Nephron progenitor cell (in vitro differentiated cells): Measurements from ENCODE around the gene EPHA5.

Source experiments
- DNase-seq: peaks from one replicate; pipeline ENCODE4 v3.0.0; 2021
- H3K27ac Mint-ChIP-seq: 2 replicates; pipeline ENCODE4 v1.8.0; 2021; ENCODE audit warnings: mild to moderate bottlenecking, moderate library complexity, mixed read lengths
- H3K27me3 Mint-ChIP-seq: 2 replicates; pipeline ENCODE4 v1.8.0; 2021; ENCODE audit warnings: mild to moderate bottlenecking, low read depth, mixed read lengths; ENCODE audit not compliant: poor library complexity
- H3K36me3 Mint-ChIP-seq: 2 replicates; pipeline ENCODE4 v1.8.0; 2021; ENCODE audit warnings: low read depth, mixed read lengths
- H3K4me1 Mint-ChIP-seq: 2 replicates; pipeline ENCODE4 v1.8.0; 2021; ENCODE audit warnings: mixed read lengths
- H3K4me3 Mint-ChIP-seq: 2 replicates; pipeline ENCODE4 v1.8.0; 2021; ENCODE audit warnings: mild to moderate bottlenecking, moderate library complexity, mixed read lengths
- H3K9me3 Mint-ChIP-seq: 2 replicates; pipeline ENCODE4 v1.8.0; 2021; ENCODE audit warnings: mild to moderate bottlenecking, moderate library complexity, mixed read lengths
- CTCF ChIP-seq: fragments of 200-600 bp; sonication (generic); IDR thresholded peaks from 2 replicates; pipeline ENCODE4 v1.5.0; 2021; ENCODE audit warnings: antibody characterized with exemption

The EPHA5 gene

GRCh38 chr4:65515646-65516045 lies 154.6 kb downstream of the EPHA5 start:
- H3K27ac Mint-ChIP-seq, result no peak overlapping the region
- no peak for DNase-seq
- H3K4me3 Mint-ChIP-seq, result no peak overlapping the region
- no peaks in the 10 kb centered on the region for H3K4me1 Mint-ChIP-seq
- no peaks in the 10 kb centered on the region for H3K27me3 Mint-ChIP-seq
- TF ChIP-seq CTCF, result no peak
- peaks cover 6% of the 10 kb centered on the region for H3K9me3 Mint-ChIP-seq
- no peaks in the 10 kb centered on the region for H3K36me3 Mint-ChIP-seq

GRCh38 chr4:65510976-65511375 lies 159.3 kb downstream of the EPHA5 start:
- no peak overlapping the region for H3K27ac Mint-ChIP-seq
- no peak for TF ChIP-seq CTCF
- no peaks in the 10 kb centered on the region for H3K36me3 Mint-ChIP-seq
- H3K9me3 Mint-ChIP-seq, result peaks cover 4% of the 10 kb centered on the region
- no peaks in the 10 kb centered on the region for H3K27me3 Mint-ChIP-seq
- no peaks in the 10 kb centered on the region for H3K4me1 Mint-ChIP-seq
- no peak overlapping the region for H3K4me3 Mint-ChIP-seq
- DNase-seq, result no peak

GRCh38 chr4:65508168-65508567 lies 162.1 kb downstream of the EPHA5 start:
- Mint-ChIP-seq H3K4me1 (no peaks in the 10 kb centered on the region), H3K4me3 (no peak overlapping the region), H3K36me3 (no peaks in the 10 kb centered on the region), H3K27me3 (no peaks in the 10 kb centered on the region), H3K27ac (no peak overlapping the region), H3K9me3 (peaks cover 4% of the 10 kb centered on the region)
- DNase-seq, result no peak
- TF ChIP-seq CTCF, result no peak

GRCh38 chr4:65502131-65502701 lies 168.1 kb downstream of the EPHA5 start:
- no peak overlapping the region for H3K27ac Mint-ChIP-seq
- no peak for TF ChIP-seq CTCF
- no peaks in the 10 kb centered on the region for H3K36me3 Mint-ChIP-seq
- peaks cover 4% of the 10 kb centered on the region for H3K9me3 Mint-ChIP-seq
- H3K4me1 Mint-ChIP-seq, result no peaks in the 10 kb centered on the region
- no peaks in the 10 kb centered on the region for H3K27me3 Mint-ChIP-seq
- no peak overlapping the region for H3K4me3 Mint-ChIP-seq
- DNase-seq, result no peak

- Mint-ChIP-seq H3K27ac (no peak overlapping the region), H3K4me3 (no peak overlapping the region), H3K36me3 (no peaks in the 10 kb centered on the region), H3K27me3 (no peaks in the 10 kb centered on the region), H3K9me3 (no peaks in the 10 kb centered on the region), H3K4me1 (no peaks in the 10 kb centered on the region)
- no peak for TF ChIP-seq CTCF
- no peak for DNase-seq
These were observed 171.7 kb downstream of the EPHA5 start for GRCh38 chr4:65498606-65499005.

GRCh38 chr4:65495439-65495838 lies 174.8 kb downstream of the EPHA5 start:
- Mint-ChIP-seq H3K27me3 (no peaks in the 10 kb centered on the region), H3K27ac (no peak overlapping the region), H3K9me3 (no peaks in the 10 kb centered on the region), H3K4me3 (no peak overlapping the region), H3K4me1 (no peaks in the 10 kb centered on the region), H3K36me3 (no peaks in the 10 kb centered on the region)
- DNase-seq, result no peak
- TF ChIP-seq CTCF, result no peak
